MM.1S (cell line): ENCODE results near the gene PARD3.

ENCODE experiments used
- DNase-seq: peaks from one replicate; pipeline ENCODE4 v3.0.0-alpha.2; 2015
- H2AFZ ChIP-seq: fragments of 300-600 bp; sonication (generic); 2 replicates; pipeline ENCODE4 v1.6.0; 2016; ENCODE audit warnings: antibody characterized with exemption, low read length
- H3F3A ChIP-seq: fragments of 300-600 bp; sonication (generic); 2 replicates; pipeline ENCODE4 v1.6.1; 2016; ENCODE audit warnings: mild to moderate bottlenecking, antibody characterized with exemption, low read length, moderate library complexity, mixed read lengths; ENCODE audit not compliant: insufficient read depth
- H3K27ac ChIP-seq: fragments of 300-600 bp; sonication (generic); 2 replicates; pipeline ENCODE4 v1.5.1; 2016; ENCODE audit warnings: mild to moderate bottlenecking, low read length
- H3K27me3 ChIP-seq: fragments of 300-600 bp; sonication (generic); replicated peaks from 2 replicates; pipeline ENCODE4 v1.6.0; 2016; ENCODE audit warnings: low read length; ENCODE audit not compliant: insufficient read depth
- H3K36me3 ChIP-seq: fragments of 300-600 bp; sonication (generic); replicated peaks from 2 replicates; pipeline ENCODE4 v1.6.1; 2016; ENCODE audit warnings: mild to moderate bottlenecking, low read length, mixed read lengths; ENCODE audit not compliant: insufficient read depth
- H3K4me1 ChIP-seq: fragments of 300-600 bp; sonication (generic); 2 replicates; pipeline ENCODE4 v1.6.1; 2016; ENCODE audit warnings: low read length, mixed read lengths
- H3K4me2 ChIP-seq: fragments of 300-600 bp; sonication (generic); 2 replicates; pipeline ENCODE4 v1.6.0; 2016; ENCODE audit warnings: low read depth, low read length
- H3K4me3 ChIP-seq: fragments of 300-600 bp; sonication (generic); 2 replicates; pipeline ENCODE4 v1.5.1; 2016; ENCODE audit warnings: low read length, mixed read lengths
- H3K79me2 ChIP-seq: fragments of 300-600 bp; sonication (generic); 2 replicates; pipeline ENCODE4 v1.6.1; 2016; ENCODE audit warnings: mixed run types, low read length, mixed read lengths
- H3K9ac ChIP-seq: fragments of 300-600 bp; sonication (generic); 2 replicates; pipeline ENCODE4 v1.6.1; 2016; ENCODE audit warnings: low read length, mixed read lengths
- H3K9me2 ChIP-seq: fragments of 300-600 bp; sonication (generic); replicated peaks from 2 replicates; pipeline ENCODE4 v1.6.1; 2016; ENCODE audit warnings: mild to moderate bottlenecking, low read length, mixed read lengths; ENCODE audit not compliant: insufficient read depth
- H3K9me3 ChIP-seq: fragments of 300-600 bp; sonication (generic); replicated peaks from 2 replicates; pipeline ENCODE4 v1.6.1; 2016; ENCODE audit warnings: mild to moderate bottlenecking, low read length, mixed read lengths; ENCODE audit not compliant: insufficient read depth
- H4K20me1 ChIP-seq: fragments of 300-600 bp; sonication (generic); 2 replicates; pipeline ENCODE4 v1.6.1; 2016; ENCODE audit warnings: mild to moderate bottlenecking, low read length, moderate library complexity, mixed read lengths; ENCODE audit not compliant: insufficient read depth
- CTCF ChIP-seq: fragments of 300-600 bp; sonication (generic); IDR thresholded peaks from 2 replicates; pipeline ENCODE4 v1.5.1; 2016; ENCODE audit warnings: antibody characterized with exemption, low read length, mixed read lengths
- EZH2 ChIP-seq: fragments of 300-600 bp; sonication (generic); optimal IDR thresholded peaks from 2 replicates; pipeline ENCODE3; 2017; ENCODE audit warnings: low read depth, mild to moderate bottlenecking, antibody characterized with exemption, low read length, mixed read lengths
- EZH2phosphoT487 ChIP-seq: fragments of 300-600 bp; sonication (generic); IDR thresholded peaks from 2 replicates; pipeline ENCODE4 v1.6.1; 2018; ENCODE audit warnings: antibody characterized with exemption, low read length

The PARD3 gene

GRCh38 chr10:34156781-34157425, 658.2 kb downstream of the PARD3 start:
- TF ChIP-seq CTCF (no peak), EZH2phosphoT487 (no peak), EZH2 (no peak)
- Histone ChIP-seq H3K4me3 (no peak overlapping the region), H3K79me2 (no peaks in the 10 kb centered on the region), H3K9me3 (no peaks in the 10 kb centered on the region), H3K36me3 (no peaks in the 10 kb centered on the region), H4K20me1 (no peaks in the 10 kb centered on the region), H3K4me2 (no peak overlapping the region), H3K9me2 (no peaks in the 10 kb centered on the region), H3K4me1 (no peaks in the 10 kb centered on the region), H3K27ac (no peak overlapping the region), H2AFZ (no peak overlapping the region), H3K27me3 (no peaks in the 10 kb centered on the region), H3F3A (no peaks in the 10 kb centered on the region), H3K9ac (no peak overlapping the region)
- DNase-seq, result no peak

- no peaks in the 10 kb centered on the region for H3K36me3 ChIP-seq
- H3K4me1 ChIP-seq, result no peaks in the 10 kb centered on the region
- no peak overlapping the region for H3K4me3 ChIP-seq
- H3K27ac ChIP-seq, result no peak overlapping the region
- H4K20me1 ChIP-seq, result no peaks in the 10 kb centered on the region
- no peak overlapping the region for H3K4me2 ChIP-seq
- H3F3A ChIP-seq, result no peaks in the 10 kb centered on the region
- no peak overlapping the region for H2AFZ ChIP-seq
- no peak for TF ChIP-seq CTCF
- no peak for TF ChIP-seq EZH2phosphoT487
- no peak for TF ChIP-seq EZH2
- H3K9me3 ChIP-seq, result no peaks in the 10 kb centered on the region
- H3K9ac ChIP-seq, result no peak overlapping the region
- no peak for DNase-seq
- no peaks in the 10 kb centered on the region for H3K27me3 ChIP-seq
- H3K9me2 ChIP-seq, result no peaks in the 10 kb centered on the region
- no peaks in the 10 kb centered on the region for H3K79me2 ChIP-seq
Observed at GRCh38 chr10:34155812-34156211, 659.3 kb downstream of the PARD3 start.

GRCh38 chr10:34154383-34154900, 660.7 kb downstream of the PARD3 start:
- no peaks in the 10 kb centered on the region for H3K9me2 ChIP-seq
- H3F3A ChIP-seq, result no peaks in the 10 kb centered on the region
- no peak overlapping the region for H3K4me3 ChIP-seq
- H3K4me1 ChIP-seq, result no peaks in the 10 kb centered on the region
- TF ChIP-seq EZH2phosphoT487 (no peak), EZH2 (no peak), CTCF (no peak)
- no peak for DNase-seq
- H3K79me2 ChIP-seq, result no peaks in the 10 kb centered on the region
- H3K27me3 ChIP-seq, result no peaks in the 10 kb centered on the region
- H2AFZ ChIP-seq, result no peak overlapping the region
- no peaks in the 10 kb centered on the region for H4K20me1 ChIP-seq
- no peak overlapping the region for H3K4me2 ChIP-seq
- no peaks in the 10 kb centered on the region for H3K36me3 ChIP-seq
- no peak overlapping the region for H3K27ac ChIP-seq
- no peaks in the 10 kb centered on the region for H3K9me3 ChIP-seq
- no peak overlapping the region for H3K9ac ChIP-seq
